Smooth muscle cell (in vitro differentiated cells): ENCODE measurements around the gene WNK2. TPM values are rescaled to one million over a fixed set of nuclear protein-coding genes. Genes with fewer than 3 reads are reported as not detected.

Experiments used
- DNase-seq: peaks from one replicate; lab custom pipeline; 2025; ENCODE audit not compliant: unreplicated experiment; lab: John Stamatoyannopoulos, UW
- H2AFZ ChIP-seq: fragments of 200-600 bp; sonication (generic); 2 replicates; pipeline ENCODE4 v1.6.0; 2016; ENCODE audit warnings: antibody characterized with exemption, low read depth, mild to moderate bottlenecking
- H3F3A ChIP-seq: fragments of 200-600 bp; sonication (generic); 2 replicates; pipeline ENCODE4 v1.6.0; 2017; ENCODE audit warnings: antibody characterized with exemption, low read depth
- H3K27ac ChIP-seq: fragments of 200-600 bp; sonication (generic); 2 replicates; pipeline ENCODE4 v1.5.1; 2016; ENCODE audit warnings: low read depth, mild to moderate bottlenecking
- H3K27me3 ChIP-seq: fragments of 200-600 bp; sonication (generic); 2 replicates; pipeline ENCODE4 v1.6.1; 2016; ENCODE audit warnings: low read depth, mild to moderate bottlenecking
- H3K36me3 ChIP-seq: fragments of 200-600 bp; sonication (generic); 2 replicates; pipeline ENCODE4 v1.5.1; 2016; ENCODE audit warnings: low read depth
- H3K4me1 ChIP-seq: fragments of 200-600 bp; sonication (generic); 2 replicates; pipeline ENCODE4 v1.5.1; 2016; ENCODE audit warnings: low read depth
- H3K4me2 ChIP-seq: fragments of 200-600 bp; sonication (generic); 2 replicates; pipeline ENCODE4 v1.6.0; 2016; ENCODE audit warnings: mild to moderate bottlenecking
- H3K4me3 ChIP-seq: fragments of 200-600 bp; sonication (generic); 2 replicates; pipeline ENCODE4 v1.5.1; 2016; ENCODE audit warnings: mild to moderate bottlenecking
- H3K79me2 ChIP-seq: fragments of 200-600 bp; sonication (generic); 2 replicates; pipeline ENCODE4 v1.6.0; 2016; ENCODE audit warnings: low read depth, mild to moderate bottlenecking
- H3K9ac ChIP-seq: fragments of 200-600 bp; sonication (generic); 2 replicates; pipeline ENCODE4 v1.6.0; 2016; ENCODE audit warnings: low read depth
- H3K9me3 ChIP-seq: fragments of 200-600 bp; sonication (generic); replicated peaks from 2 replicates; pipeline ENCODE4 v1.5.1; 2016; ENCODE audit warnings: low read depth
- H4K20me1 ChIP-seq: fragments of 200-600 bp; sonication (generic); 2 replicates; pipeline ENCODE4 v1.6.0; 2016; ENCODE audit warnings: low read depth
- WGBS: methylation state at CpG from one replicate; pipeline ENCODE4 v1.1.7; 2016; ENCODE audit warnings: low lambda C conversion rate; 5-methylcytosine and 5-hydroxymethylcytosine counted together
- polyA plus RNA-seq: library from polyadenylated mRNA; unstranded; fragments of >200 nt; fragmentation: Nextera tagmentation; extraction: Ambion mirVana; gene quantifications from 2 replicates; pipeline ENCODE4 v1.2.1, GENCODE V29; 2016
- total RNA-seq: library from RNA; depleted of rRNA; stranded (reverse); fragments of >200 nt; gene quantifications from 2 replicates; pipeline ENCODE4 v1.2.3, GENCODE V29; 2014
- TF ChIP-seq, protein P1 (sequence below): fragments of 200-600 bp; sonication (generic); IDR thresholded peaks from 2 replicates; pipeline ENCODE4 v1.5.1; 2017; ENCODE audit warnings: borderline replicate concordance, mild to moderate bottlenecking, antibody characterized with exemption; ENCODE audit not compliant: insufficient read depth, poor library complexity, severe bottlenecking

Gene WNK2
- total and polyA plus RNA-seq, 2 experiments from 2014 or later: 0.27 to 0.31 TPM

GRCh38 chr9:93161786-93162562, 22.0 kb upstream of the WNK2 start:
- no peak for DNase-seq
- Histone ChIP-seq H3K4me2 (no peak overlapping the region), H3K9ac (no peak overlapping the region), H3K27me3 (no peaks in the 10 kb centered on the region), H3K36me3 (no peaks in the 10 kb centered on the region), H4K20me1 (no peaks in the 10 kb centered on the region), H3K27ac (no peak overlapping the region), H3K79me2 (no peaks in the 10 kb centered on the region), H3K4me3 (no peak overlapping the region), H3F3A (no peaks in the 10 kb centered on the region), H3K4me1 (no peaks in the 10 kb centered on the region), H2AFZ (no peak overlapping the region), H3K9me3 (no peaks in the 10 kb centered on the region)
- TF ChIP-seq, protein P1, sequence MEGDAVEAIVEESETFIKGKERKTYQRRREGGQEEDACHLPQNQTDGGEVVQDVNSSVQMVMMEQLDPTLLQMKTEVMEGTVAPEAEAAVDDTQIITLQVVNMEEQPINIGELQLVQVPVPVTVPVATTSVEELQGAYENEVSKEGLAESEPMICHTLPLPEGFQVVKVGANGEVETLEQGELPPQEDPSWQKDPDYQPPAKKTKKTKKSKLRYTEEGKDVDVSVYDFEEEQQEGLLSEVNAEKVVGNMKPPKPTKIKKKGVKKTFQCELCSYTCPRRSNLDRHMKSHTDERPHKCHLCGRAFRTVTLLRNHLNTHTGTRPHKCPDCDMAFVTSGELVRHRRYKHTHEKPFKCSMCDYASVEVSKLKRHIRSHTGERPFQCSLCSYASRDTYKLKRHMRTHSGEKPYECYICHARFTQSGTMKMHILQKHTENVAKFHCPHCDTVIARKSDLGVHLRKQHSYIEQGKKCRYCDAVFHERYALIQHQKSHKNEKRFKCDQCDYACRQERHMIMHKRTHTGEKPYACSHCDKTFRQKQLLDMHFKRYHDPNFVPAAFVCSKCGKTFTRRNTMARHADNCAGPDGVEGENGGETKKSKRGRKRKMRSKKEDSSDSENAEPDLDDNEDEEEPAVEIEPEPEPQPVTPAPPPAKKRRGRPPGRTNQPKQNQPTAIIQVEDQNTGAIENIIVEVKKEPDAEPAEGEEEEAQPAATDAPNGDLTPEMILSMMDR: no peak
- 81% methylated on average over 11 of the region's 11 CpGs for WGBS

DNA sequence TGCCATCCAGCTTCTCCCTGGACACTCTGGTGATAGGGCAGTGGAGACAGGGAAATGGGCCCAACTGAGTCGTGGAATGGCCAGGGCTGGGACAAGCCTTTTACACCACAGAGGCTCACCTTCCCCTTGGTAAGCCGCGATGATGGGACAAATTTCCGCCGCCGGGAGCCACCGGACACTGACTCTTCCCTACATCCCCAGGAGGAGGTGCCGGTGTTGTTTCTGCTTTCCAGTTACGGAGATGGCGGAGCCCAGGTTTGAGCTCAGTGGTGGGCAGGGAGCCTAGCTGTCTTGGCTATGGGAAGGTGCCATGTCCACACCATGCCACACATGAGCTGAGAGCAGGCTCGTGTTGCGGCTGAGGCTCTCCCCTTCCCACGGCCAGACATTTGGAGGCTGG, 19.9 kb upstream of the WNK2 start:
- H3F3A ChIP-seq: no peaks in the 10 kb centered on the region
- no peak for DNase-seq
- no peaks in the 10 kb centered on the region for H4K20me1 ChIP-seq
- no peak overlapping the region for H3K4me2 ChIP-seq
- no peak overlapping the region for H2AFZ ChIP-seq
- H3K4me3 ChIP-seq: no peak overlapping the region
- 84% methylated on average over 13 of the region's 13 CpGs for whole genome bisulfite sequencing
- H3K27me3 ChIP-seq: no peaks in the 10 kb centered on the region
- H3K36me3 ChIP-seq: no peaks in the 10 kb centered on the region
- no peak overlapping the region for H3K27ac ChIP-seq
- no peaks in the 10 kb centered on the region for H3K79me2 ChIP-seq
- no peaks in the 10 kb centered on the region for H3K9me3 ChIP-seq
- H3K4me1 ChIP-seq: no peaks in the 10 kb centered on the region
- TF ChIP-seq, protein P1: no peak
- no peak overlapping the region for H3K9ac ChIP-seq

DNA sequence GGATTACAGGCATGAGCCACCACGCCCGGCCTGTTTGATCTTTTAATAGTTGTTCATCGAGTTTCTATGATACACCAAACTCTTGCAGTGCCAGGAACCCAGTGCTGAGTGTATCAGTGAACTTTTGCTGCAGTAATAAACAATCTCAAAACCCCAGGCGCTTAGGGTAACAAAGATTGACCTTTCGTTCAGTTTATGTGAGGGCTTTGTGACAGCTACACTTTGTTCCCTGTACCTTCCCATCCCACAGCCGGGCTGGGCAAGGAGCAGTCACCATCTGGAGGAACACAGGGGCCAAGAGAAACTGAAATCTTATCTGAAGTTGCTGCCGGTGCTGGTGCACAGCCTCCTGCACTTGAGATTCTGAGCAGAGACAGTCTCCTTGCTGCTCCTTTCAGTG, 17.2 kb upstream of the WNK2 start:
- no peaks in the 10 kb centered on the region for H3K79me2 ChIP-seq
- 87% methylated on average over 7 of the region's 7 CpGs for WGBS

More for the DNA sequence above, 17.2 kb upstream of the WNK2 start:
- TF ChIP-seq, protein P1: no peak
- Histone ChIP-seq H3K9ac (no peak overlapping the region), H4K20me1 (no peaks in the 10 kb centered on the region), H3K36me3 (no peaks in the 10 kb centered on the region), H3K27ac (no peak overlapping the region), H3K4me3 (no peak overlapping the region), H3K4me1 (no peaks in the 10 kb centered on the region), H3K9me3 (no peaks in the 10 kb centered on the region), H3K4me2 (no peak overlapping the region), H2AFZ (no peak overlapping the region), H3K27me3 (no peaks in the 10 kb centered on the region), H3F3A (no peaks in the 10 kb centered on the region)
- no peak for DNase-seq
